Right lobe of liver (tissue), 4 donors: ENCODE measurements around the gene RASAL2.
"Not testable (repeated sequence)": the region's sequence is repeated elsewhere in the genome, so short reads cannot be mapped to it uniquely, and the experiment has no call there.

ENCODE experiments used
- CTCF ChIP-seq, 4 donors: fragments of 200-600 bp in 3 of 4; fragments of 450-650 bp in 1 of 4; IDR thresholded peaks; one replicate each; pipeline versions ENCODE4 v1.5.1 to v1.8.0; 2016 to 2022; ENCODE audit warnings: antibody characterized with exemption in 4 of 4, mild to moderate bottlenecking in 2 of 4
- POLR2A ChIP-seq: fragments of 450-650 bp; IDR thresholded peaks from one replicate; pipeline ENCODE4 v1.6.1; 2017; ENCODE audit warnings: antibody characterized with exemption, mild to moderate bottlenecking
- donor health status: DM: no; HTN: no; CAD: no.
- donor health status: DM: no; HTN: no; CAD: no.
- donor health status: DM: no; HTN: yes; CAD: no.

DNA sequence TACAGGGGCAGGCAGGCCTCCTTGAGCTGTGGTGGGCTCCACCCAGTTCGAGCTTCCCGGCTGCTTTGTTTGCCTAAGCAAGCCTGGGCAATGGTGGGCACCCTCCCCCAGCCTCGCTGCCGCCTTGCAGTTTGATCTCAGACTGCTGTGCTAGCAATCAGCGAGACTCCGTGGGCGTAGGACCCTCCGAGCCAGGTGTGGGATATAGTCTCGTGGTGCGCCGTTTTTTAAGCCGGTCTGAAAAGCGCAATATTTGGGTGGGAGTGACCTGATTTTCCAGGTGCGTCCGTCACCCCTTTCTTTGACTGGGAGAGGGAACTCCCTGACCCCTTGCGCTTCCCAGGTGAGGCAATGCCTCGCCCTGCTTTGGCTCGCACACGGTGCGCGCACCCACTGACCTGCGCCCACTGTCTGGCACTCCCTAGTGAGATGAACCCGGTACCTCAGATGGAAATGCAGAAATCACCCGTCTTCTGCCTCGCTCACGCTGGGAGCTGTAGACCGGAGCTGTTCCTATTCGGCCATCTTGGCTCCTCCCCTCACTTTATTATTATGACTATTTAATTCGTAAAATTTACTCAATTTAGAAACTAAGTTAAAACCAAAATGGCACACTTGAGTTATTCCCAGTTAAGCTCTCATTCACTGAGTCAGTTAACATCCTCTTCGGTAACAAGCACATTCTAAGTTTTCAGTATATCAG lies 226.5 kb downstream of the RASAL2 start:
- not testable (repeated sequence) for TF ChIP-seq POLR2A; CTCF (IDR thresholded peaks at IDR 0.05)
